ENCODE results near the gene ADK. TPM values are rescaled to one million over a fixed set of nuclear protein-coding genes. Genes with fewer than 3 reads are reported as not detected.

Gene ADK
- total RNA-seq, 3 donors from 2014 or later = 13.8 to 24.0 (median 22.9) TPM

DNA sequence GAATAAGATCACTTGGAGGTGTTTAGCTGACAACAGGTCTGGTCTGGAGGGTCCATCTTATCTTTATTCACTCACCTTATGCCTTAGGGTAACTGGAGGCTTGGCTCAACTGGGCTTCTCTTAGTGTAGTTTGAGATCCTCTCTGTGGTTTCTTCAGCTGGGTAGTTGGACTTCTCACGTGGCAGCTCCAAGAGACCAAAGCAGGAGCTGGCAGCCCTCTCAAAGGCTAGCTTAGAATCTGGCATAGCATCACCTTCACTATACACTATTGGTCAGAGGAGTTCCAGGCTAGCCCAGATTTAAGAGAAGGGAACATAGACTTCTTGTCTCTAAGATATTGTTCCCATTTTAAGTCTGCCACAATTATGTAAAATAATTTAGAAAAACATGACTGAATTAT lies 16.4 kb downstream of the ADK start:
- DNase-seq (no peak), ATAC-seq (peak; percentile 8)
- H3K4me1 ChIP-seq (ENCODE audit: low read depth) = no peaks in the 10 kb centered on the region
- no peaks in the 10 kb centered on the region for H3K36me3 ChIP-seq (ENCODE audit: low read depth)
- H3K4me3 ChIP-seq = no peak overlapping the region
- TF ChIP-seq, protein P1, sequence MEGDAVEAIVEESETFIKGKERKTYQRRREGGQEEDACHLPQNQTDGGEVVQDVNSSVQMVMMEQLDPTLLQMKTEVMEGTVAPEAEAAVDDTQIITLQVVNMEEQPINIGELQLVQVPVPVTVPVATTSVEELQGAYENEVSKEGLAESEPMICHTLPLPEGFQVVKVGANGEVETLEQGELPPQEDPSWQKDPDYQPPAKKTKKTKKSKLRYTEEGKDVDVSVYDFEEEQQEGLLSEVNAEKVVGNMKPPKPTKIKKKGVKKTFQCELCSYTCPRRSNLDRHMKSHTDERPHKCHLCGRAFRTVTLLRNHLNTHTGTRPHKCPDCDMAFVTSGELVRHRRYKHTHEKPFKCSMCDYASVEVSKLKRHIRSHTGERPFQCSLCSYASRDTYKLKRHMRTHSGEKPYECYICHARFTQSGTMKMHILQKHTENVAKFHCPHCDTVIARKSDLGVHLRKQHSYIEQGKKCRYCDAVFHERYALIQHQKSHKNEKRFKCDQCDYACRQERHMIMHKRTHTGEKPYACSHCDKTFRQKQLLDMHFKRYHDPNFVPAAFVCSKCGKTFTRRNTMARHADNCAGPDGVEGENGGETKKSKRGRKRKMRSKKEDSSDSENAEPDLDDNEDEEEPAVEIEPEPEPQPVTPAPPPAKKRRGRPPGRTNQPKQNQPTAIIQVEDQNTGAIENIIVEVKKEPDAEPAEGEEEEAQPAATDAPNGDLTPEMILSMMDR (IDR thresholded peaks at IDR 0.05) = no peak
- no peaks in the 10 kb centered on the region for H3K9me3 ChIP-seq
- intact Hi-C loops (cut with DNase I, micrococcal nuclease) = no loop called here

DNA sequence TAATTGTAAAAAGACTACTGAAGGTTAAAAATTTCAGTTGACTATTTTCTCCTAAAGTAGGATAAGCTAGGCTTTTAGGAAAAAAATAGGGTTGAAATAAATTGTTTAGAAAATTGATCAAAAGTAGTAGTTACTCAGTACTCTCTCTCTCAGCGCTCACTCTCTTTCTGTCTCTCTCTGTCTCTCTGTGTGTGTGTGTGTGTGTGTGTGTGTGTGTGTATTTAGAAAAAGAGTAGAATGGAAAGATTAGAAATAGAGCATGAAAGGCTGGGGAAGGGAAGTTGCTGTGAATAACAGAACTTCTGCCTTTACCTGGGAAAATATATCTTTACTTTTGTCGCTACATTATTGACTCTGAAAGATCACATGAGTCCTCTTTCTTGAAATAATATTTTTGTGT lies 20.6 kb downstream of the ADK start:
- TF ChIP-seq, protein P1 (IDR thresholded peaks at IDR 0.05) = no peak
- H3K36me3 ChIP-seq (ENCODE audit: low read depth) = no peaks in the 10 kb centered on the region
- no peak overlapping the region for H3K4me3 ChIP-seq
- intact Hi-C loops (cut with DNase I, micrococcal nuclease) = no loop called here
- ATAC-seq = no peak
- no peaks in the 10 kb centered on the region for H3K4me1 ChIP-seq (ENCODE audit: low read depth)
- DNase-seq = no peak
- no peaks in the 10 kb centered on the region for H3K9me3 ChIP-seq

GRCh38 chr10:74174521-74174920 lies 23.5 kb downstream of the ADK start:
- intact Hi-C loops (cut with DNase I, micrococcal nuclease) = no loop called here
- TF ChIP-seq, protein P1 (IDR thresholded peaks at IDR 0.05) = no peak
- Histone ChIP-seq H3K9me3 (no peaks in the 10 kb centered on the region), H3K4me3 (no peak overlapping the region), H3K36me3 (ENCODE audit: low read depth) (no peaks in the 10 kb centered on the region), H3K4me1 (ENCODE audit: low read depth) (peaks cover 6% of the 10 kb centered on the region)
- ATAC-seq = peak; percentile 29
- DNase-seq = no peak

- peak overlapping the region; percentile 48 for H3K4me3 ChIP-seq
- H3K4me1 ChIP-seq (ENCODE audit: low read depth) = peaks cover 6% of the 10 kb centered on the region
- ATAC-seq (peak; percentile 1), DNase-seq (no peak)
- no peaks in the 10 kb centered on the region for H3K9me3 ChIP-seq
- H3K36me3 ChIP-seq (ENCODE audit: low read depth) = no peaks in the 10 kb centered on the region
- intact Hi-C loops (cut with DNase I, micrococcal nuclease) = no loop called here
- TF ChIP-seq, protein P1 (IDR thresholded peaks at IDR 0.05) = no peak
These were observed 24.7 kb downstream of the ADK start for GRCh38 chr10:74175510-74176379.

DNA sequence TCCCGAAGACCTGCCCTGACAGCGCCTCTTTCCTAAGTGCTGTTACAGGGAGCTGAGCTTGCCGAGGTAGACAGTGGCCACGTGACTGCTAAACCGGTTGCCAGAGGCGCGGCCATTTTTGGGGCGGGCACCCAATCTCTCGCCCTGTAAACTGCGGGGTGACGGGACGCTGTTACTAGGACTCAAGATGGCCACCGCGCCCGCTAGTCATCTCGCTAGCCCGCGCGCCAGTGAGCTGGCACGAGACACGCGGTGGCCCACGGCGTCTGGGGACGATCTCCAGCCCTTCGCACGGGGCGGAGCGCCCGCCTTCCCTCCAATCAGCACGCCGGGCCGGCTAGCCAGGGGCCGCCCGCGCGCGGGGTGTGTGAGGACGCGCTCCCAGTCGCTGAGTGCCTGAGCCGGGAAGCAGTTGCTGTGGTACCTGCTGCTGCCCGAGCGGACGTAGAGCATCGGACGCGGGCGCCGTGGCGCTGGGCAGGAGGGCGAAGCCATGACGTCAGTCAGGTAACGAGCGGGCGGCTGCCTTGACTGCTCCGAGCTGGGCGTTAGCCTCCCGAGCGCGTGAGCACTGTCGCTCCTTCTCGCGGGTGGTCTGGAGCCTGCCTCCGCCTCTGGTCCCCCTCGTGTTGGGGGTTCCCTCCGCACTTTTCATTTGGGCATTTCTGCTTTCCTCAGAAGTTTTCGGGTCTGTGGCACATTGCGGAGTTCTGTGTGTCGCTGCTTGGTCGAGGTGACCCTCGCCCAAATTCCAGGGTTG lies 25.5 kb downstream of the ADK start:
- ATAC-seq (peak; percentile 94), DNase-seq (peak; percentile 96 to 98 (median 96))
- intact Hi-C loops (cut with DNase I, micrococcal nuclease) = no loop called here
- TF ChIP-seq, protein P1 (IDR thresholded peaks at IDR 0.05) = no peak
- H3K4me1 ChIP-seq (ENCODE audit: low read depth) = peaks cover 6% of the 10 kb centered on the region
- H3K9me3 ChIP-seq = no peaks in the 10 kb centered on the region
- H3K36me3 ChIP-seq (ENCODE audit: low read depth) = no peaks in the 10 kb centered on the region
- H3K4me3 ChIP-seq = peak overlapping the region; percentile 48
